Stimulated activated CD8-positive, alpha-beta memory T cell treated with anti-CD3 and anti-CD28 coated beads, Interleukin-15, amount 100 ng/mL, for 1 hour (primary cell): ENCODE measurements around the gene ZNF195.
A peak's percentile ranks its signal among the peaks of the same experiment; 100 is the strongest.
"Not testable (repeated sequence)": the region's sequence is repeated elsewhere in the genome, so short reads cannot be mapped to it uniquely, and the experiment has no call there.

ENCODE experiments used
- DNase-seq: peaks from one replicate; pipeline ENCODE4 v3.0.0-alpha.2; 2020; ENCODE audit warnings: low read depth

Gene ZNF195

GRCh38 chr11:3378426-3379423, at the start of gene ZNF195:
Gene ZNF195, minus strand, starts transcription at chr11:3379146. Its CDS starts 106 bp downstream, at chr11:3379040.
- DNase-seq: peak; percentile 97

- not testable (repeated sequence) for DNase-seq
These were observed 49.1 kb upstream of the ZNF195 start for GRCh38 chr11:3428076-3428475.

DNA sequence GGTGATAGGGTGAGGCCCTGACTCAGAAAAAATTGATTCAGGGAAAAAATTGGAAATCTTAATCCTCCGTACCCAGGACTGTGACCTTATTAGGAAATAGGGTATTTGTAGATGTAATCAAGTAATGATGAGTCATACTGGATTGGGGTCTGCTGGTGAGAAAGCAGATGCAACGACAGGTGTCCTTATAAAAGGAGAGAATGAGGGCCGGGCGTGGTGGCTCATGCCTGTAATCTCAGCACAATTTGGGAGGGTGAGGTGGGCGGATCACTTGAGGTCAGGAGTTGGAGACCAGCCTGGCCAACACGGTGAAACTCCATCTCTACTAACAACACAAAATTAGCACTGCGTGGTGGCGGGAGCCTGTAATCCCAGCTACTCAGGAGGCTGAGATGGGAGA, 47.6 kb upstream of the ZNF195 start:
- not testable (repeated sequence) for DNase-seq

GRCh38 chr11:3423928-3424327, 45.0 kb upstream of the ZNF195 start:
- not testable (repeated sequence) for DNase-seq

DNA sequence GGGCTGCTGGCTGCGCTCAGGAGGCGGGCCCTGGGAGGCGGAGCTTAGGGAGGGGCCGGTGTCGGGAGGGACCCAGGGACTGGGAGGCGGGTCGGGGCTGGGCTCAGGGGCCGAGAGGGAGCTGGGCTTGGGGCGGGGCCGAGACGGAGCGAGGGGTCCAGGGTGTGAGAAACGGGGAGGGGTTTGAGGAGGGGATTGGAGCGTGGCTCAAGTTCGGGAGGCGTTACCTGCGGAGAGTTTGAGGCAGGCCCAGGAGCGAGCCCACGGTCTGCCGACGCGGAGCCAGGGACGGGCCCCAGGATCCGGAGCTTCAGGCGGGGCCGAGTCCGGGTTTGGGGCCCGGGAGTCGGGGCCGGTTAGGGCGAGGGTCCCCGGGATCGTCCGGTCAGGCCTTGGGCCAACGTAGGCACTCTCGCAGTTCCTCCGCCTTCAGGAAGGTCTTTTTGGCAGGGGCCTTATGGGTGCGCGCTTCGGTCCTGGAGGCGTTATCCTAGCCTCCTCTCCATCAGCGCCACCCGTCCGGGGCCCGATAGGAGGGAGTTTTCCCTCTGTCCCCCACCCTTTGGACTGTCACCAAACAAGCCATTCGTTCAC, 44.3 kb upstream of the ZNF195 start:
- DNase-seq: not testable (repeated sequence)

DNA sequence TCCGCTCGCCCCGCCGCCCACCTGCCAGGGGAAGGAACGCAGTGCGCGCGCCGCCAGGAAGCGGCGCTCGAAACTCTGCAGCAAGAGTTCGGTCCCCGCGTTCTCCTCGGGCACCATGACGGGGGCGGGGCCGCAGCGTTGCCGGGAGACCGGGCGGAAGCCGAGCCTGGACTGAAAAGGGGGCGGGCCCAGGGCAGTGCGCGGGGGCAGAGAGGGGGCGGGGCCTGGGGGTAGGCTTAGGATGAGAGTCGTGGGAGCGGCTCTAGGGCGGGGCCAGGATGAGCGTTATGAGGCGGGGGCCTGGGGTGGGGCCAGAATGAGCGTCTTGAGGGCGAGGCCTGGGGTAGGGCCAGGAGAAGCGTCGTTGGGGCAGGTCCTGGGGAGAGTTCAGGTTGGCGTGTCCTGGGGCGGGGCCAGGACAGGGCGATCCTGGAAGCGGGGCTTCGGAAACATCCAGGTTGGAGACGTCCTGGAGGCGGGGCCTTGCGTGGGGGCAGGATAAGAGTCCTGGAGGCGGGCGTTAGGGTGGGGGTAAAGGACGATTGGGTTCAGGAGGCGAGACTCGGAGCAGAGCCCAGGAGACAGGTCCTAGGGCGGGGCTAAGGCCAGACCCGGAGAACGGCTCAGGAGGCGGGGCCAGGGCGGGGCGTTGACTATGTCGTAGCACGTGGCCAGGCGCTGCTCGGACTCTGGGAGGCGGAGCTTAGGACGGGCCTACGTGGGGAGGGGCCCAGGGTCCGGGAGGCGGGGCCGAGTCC, 43.6 kb upstream of the ZNF195 start:
- peak; percentile 93 for DNase-seq

GRCh38 chr11:3421608-3422379, 42.8 kb upstream of the ZNF195 start:
- not testable (repeated sequence) for DNase-seq

- DNase-seq: not testable (repeated sequence)
These were observed 41.5 kb upstream of the ZNF195 start for GRCh38 chr11:3420281-3421042.

DNA sequence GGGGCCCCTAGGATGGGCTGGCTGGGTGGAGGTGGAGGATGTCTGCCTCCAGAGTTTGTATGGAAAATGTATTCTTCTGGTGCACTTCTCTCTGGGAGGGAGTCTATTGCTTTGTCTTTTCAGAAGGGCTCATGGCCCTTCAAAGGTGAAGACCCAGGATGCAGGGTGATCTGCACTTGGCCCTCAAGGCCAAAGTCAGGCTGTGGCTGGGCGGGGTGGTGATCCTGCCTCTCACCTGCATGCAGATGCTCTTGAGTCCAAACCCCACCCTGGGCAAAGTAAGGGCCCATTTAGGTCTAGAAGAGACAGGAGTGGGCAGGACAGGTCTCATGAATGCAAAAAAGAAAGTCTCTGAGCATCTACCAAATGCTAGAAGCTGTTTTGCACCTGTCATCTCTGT, 40.5 kb upstream of the ZNF195 start:
- DNase-seq: not testable (repeated sequence)

- peak; percentile 20 for DNase-seq
These were observed 38.1 kb upstream of the ZNF195 start for GRCh38 chr11:3417047-3417446.

DNA sequence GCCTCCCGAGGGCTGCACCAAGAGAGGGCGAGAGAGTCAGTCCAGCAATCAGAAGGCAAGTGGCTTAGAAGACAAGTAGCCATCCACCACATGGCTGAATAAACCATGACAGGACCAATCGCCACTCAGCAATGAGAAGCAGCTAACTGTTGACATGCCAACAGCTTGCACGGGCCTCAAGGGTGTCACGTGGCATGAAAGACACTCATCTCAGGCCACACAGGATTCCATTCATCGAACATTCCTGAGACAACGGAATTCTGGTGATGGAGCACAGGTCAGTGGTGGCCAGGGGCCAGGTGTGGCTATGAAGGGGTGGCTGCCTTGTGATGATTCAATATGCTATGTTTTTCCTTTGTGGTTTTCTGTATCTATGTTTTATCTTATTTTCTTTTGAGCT, 36.4 kb upstream of the ZNF195 start:
- not testable (repeated sequence) for DNase-seq

- not testable (repeated sequence) for DNase-seq
These were observed 34.7 kb upstream of the ZNF195 start for GRCh38 chr11:3413666-3414065.

- DNase-seq: no peak
These were observed 33.9 kb upstream of the ZNF195 start for GRCh38 chr11:3412837-3413236.

- DNase-seq: peak; percentile 67
These were observed 29.8 kb upstream of the ZNF195 start for GRCh38 chr11:3408722-3409121.

- DNase-seq: not testable (repeated sequence)
These were observed 29.2 kb upstream of the ZNF195 start for GRCh38 chr11:3408058-3408605.

DNA sequence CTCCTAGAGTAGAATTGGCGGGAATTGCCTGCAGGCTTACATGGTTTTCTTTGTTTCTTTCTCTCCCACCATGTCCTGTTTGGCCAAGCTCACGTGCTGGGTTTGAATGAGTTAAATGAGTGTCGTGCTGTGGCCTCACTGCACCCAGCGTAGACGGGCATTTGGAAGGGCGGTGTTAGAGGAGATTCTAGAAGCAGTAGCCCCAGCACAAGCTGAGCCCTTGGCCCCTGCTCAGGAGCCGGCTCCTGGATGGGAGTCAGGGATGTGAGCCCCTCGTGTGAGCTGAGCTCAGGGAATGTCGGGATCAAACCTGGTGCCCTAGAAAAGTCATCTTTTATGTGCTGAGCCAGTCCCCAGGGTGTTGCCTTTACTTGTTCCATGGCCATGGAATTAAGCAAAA, 28.0 kb upstream of the ZNF195 start:
- not testable (repeated sequence) for DNase-seq

GRCh38 chr11:3406223-3406875, 27.4 kb upstream of the ZNF195 start:
- not testable (repeated sequence) for DNase-seq

DNA sequence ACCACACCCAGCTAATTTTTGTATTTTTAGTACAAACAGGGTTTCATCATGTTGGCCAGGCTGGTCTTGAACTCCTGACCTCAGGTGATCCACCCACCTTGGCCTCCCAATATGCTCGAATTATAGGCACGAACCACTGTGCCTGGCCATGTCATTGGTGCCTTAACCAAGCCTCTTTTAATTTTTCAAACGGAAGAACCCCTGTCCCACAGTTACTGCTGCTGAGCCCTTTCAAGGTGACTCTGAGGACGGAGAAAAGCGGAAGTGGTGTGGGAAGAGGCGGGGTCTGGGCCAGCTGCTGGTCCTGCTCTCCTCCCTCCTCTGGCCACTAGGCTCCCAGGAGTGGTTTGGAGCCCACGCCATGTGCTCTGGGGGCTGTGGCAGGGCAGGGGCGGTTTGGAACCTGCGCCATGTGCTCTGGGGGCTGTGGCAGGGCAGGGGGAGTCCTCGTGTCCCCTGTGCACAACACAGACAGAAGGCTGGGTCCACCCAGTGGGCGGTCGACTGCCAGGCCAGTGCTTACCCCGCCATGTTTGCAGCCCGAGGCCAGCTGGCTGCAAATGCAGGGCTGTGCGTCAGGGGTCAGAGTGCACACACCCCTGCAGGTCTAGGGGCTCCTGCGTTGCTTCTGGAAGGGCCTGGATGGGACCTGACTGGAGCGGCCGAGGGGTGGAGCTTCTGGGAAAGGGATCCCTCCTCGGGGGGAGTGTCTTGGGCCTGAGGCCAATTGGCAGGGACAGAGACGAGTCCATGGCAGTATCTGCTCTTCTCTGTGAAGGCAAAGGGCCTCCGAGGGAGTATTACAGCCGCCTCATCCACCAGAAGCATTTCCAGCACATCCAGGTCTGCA, 25.4 kb upstream of the ZNF195 start:
- not testable (repeated sequence) for DNase-seq

GRCh38 chr11:3402861-3403250, 23.9 kb upstream of the ZNF195 start:
- DNase-seq: not testable (repeated sequence)
